B cell (primary cell): ENCODE data around the gene FBXW4. TPM values are rescaled to one million over a fixed set of nuclear protein-coding genes. Genes with fewer than 3 reads are reported as not detected.

Experiments used
- ATAC-seq: fragments of 200-7000 bp; cut with Tn5 transposase; one replicate; pipeline ENCODE4 v1.10.0; 2021; ENCODE audit warnings: low read depth, mild to moderate bottlenecking, moderate number of reproducible peaks, moderate library complexity
- CTCF ChIA-PET: fragments of 350-600 bp; sonication (Branson Sonifier 250); formaldehyde crosslinking; loops from one replicate; lab custom pipeline; 2021; ENCODE audit warnings: antibody characterized with exemption, inconsistent platforms; lab: Charles Lee
- POLR2A ChIA-PET: fragments of 350-600 bp; sonication (Branson Sonifier 250); formaldehyde crosslinking; loops from one replicate; lab custom pipeline; 2021; ENCODE audit warnings: antibody characterized with exemption; lab: Charles Lee
- DNase-seq: peaks from one replicate; pipeline ENCODE4 v3.0.0; 2013
- H2AFZ ChIP-seq: 2 replicates; pipeline ENCODE4 v1.6.1; 2012; ENCODE audit warnings: mild to moderate bottlenecking, low read depth, low read length; ENCODE audit not compliant: insufficient read depth, poor library complexity, severe bottlenecking
- H3K27ac ChIP-seq, 2 donors: 1 replicate in 1 of 2; 2 replicates in 1 of 2; pipeline ENCODE4 v1.5.1; 2012 to 2013; ENCODE audit warnings: low read length in 2 of 2, mild to moderate bottlenecking in 2 of 2, moderate library complexity in 1 of 2
- H3K27me3 ChIP-seq, 4 experiments: fragments of 200-600 bp in 1 of 4; sonication (generic) in 1 of 4; replicated peaks in 1 of 4; 1 replicate in 2 of 4; 2 replicates in 2 of 4; pipeline versions ENCODE4 v1.6.1 to v1.7.0; 2013 to 2016; ENCODE audit warnings: low read length in 3 of 4, mild to moderate bottlenecking in 2 of 4, mixed read lengths in 1 of 4, moderate library complexity in 1 of 4; ENCODE audit not compliant: insufficient read depth in 4 of 4, control insufficient read depth in 3 of 4; ENCODE audit errors: control extremely low read depth in 1 of 4
- H3K36me3 ChIP-seq, 2 experiments: replicated peaks in 1 of 2; 1 replicate in 1 of 2; 2 replicates in 1 of 2; pipeline versions ENCODE4 v1.6.1 to v1.7.1; 2013; ENCODE audit warnings: low read length in 1 of 2; ENCODE audit not compliant: insufficient read depth in 2 of 2, control insufficient read depth in 1 of 2; ENCODE audit errors: control extremely low read depth in 1 of 2, extremely low read depth in 1 of 2
- H3K4me1 ChIP-seq, 2 donors: fragments of 200-600 bp in 1 of 2; sonication (generic) in 1 of 2; 1 replicate in 1 of 2; 2 replicates in 1 of 2; pipeline versions ENCODE4 v1.5.1 to v1.6.1; 2013 to 2017; ENCODE audit warnings: low read length in 2 of 2; ENCODE audit not compliant: control insufficient read depth in 2 of 2, insufficient read depth in 2 of 2
- H3K4me2 ChIP-seq: replicated peaks from 2 replicates; pipeline ENCODE3; 2012; ENCODE audit warnings: mild to moderate bottlenecking, low read depth, low read length; ENCODE audit not compliant: poor library complexity, severe bottlenecking
- H3K4me3 ChIP-seq, 5 experiments: fragments of 200-600 bp in 1 of 5; sonication (generic) in 1 of 5; 1 replicate in 3 of 5; 2 replicates in 2 of 5; pipeline versions ENCODE4 v1.5.1 to v1.7.0; 2011 to 2016; ENCODE audit warnings: low read length in 4 of 5, mild to moderate bottlenecking in 4 of 5, low read depth in 2 of 5, control low read depth in 1 of 5, moderate library complexity in 1 of 5; ENCODE audit not compliant: insufficient read depth in 1 of 5; ENCODE audit errors: control extremely low read depth in 1 of 5, extremely low read depth in 1 of 5
- H3K79me2 ChIP-seq: fragments of 200-600 bp; sonication (generic); one replicate; pipeline ENCODE4 v1.6.0; 2016; ENCODE audit warnings: low read length; ENCODE audit not compliant: control insufficient read depth, insufficient read depth
- H3K9ac ChIP-seq: fragments of 200-600 bp; sonication (generic); 2 replicates; pipeline ENCODE4 v1.6.1; 2017; ENCODE audit warnings: mild to moderate bottlenecking, low read length, moderate library complexity
- H3K9me3 ChIP-seq, 3 donors: one replicate each; pipeline versions ENCODE4 v1.6.1 to v1.7.1; 2013; ENCODE audit warnings: low read length in 2 of 3; ENCODE audit not compliant: control insufficient read depth in 2 of 3, insufficient read depth in 1 of 3; ENCODE audit errors: control extremely low read depth in 1 of 3
- H4K20me1 ChIP-seq: 2 replicates; pipeline ENCODE4 v1.6.0; 2012; ENCODE audit warnings: mild to moderate bottlenecking, low read length; ENCODE audit not compliant: insufficient read depth, control insufficient read depth, poor library complexity, severe bottlenecking
- H3K27ac Mint-ChIP-seq: one replicate; pipeline ENCODE4 v1.8.0; 2021; ENCODE audit warnings: mixed read lengths
- H3K27me3 Mint-ChIP-seq: one replicate; pipeline ENCODE4 v1.8.0; 2021; ENCODE audit warnings: mixed read lengths
- H3K4me1 Mint-ChIP-seq: one replicate; pipeline ENCODE4 v1.8.0; 2021; ENCODE audit warnings: mixed read lengths
- H3K4me3 Mint-ChIP-seq: one replicate; pipeline ENCODE4 v1.8.0; 2021; ENCODE audit warnings: mixed read lengths
- H3K9me3 Mint-ChIP-seq: one replicate; pipeline ENCODE4 v1.8.0; 2022; ENCODE audit warnings: mixed read lengths; ENCODE audit not compliant: insufficient read depth
- CTCF ChIP-seq: fragments of 200-600 bp; IDR thresholded peaks from one replicate; pipeline ENCODE4 v1.8.0; 2022; ENCODE audit warnings: antibody characterized with exemption, mild to moderate bottlenecking
- EZH2 ChIP-seq: IDR thresholded peaks from 2 replicates; pipeline ENCODE4 v1.6.1; 2012; ENCODE audit warnings: borderline replicate concordance, low read depth, mild to moderate bottlenecking, moderate library complexity, low read length; ENCODE audit not compliant: insufficient read depth, poor library complexity, severe bottlenecking
- WGBS: methylation state at CpG from one replicate; pipeline ENCODE4 v1.1.5; 2013; ENCODE audit warnings: missing lambda C conversion rate; ENCODE audit not compliant: insufficient coverage; 5-methylcytosine and 5-hydroxymethylcytosine counted together
- intact Hi-C: fragments of 100-400 bp; cut with micrococcal nuclease; formaldehyde crosslinking; loops from one replicate; pipeline ENCODE4 v1.10.0; 2022
- polyA plus RNA-seq: library from polyadenylated mRNA; depleted of rRNA; stranded (reverse); fragments of >200 nt; gene quantifications from 2 replicates; pipeline ENCODE4 v1.2.3, GENCODE V29; 2012
- total RNA-seq, 2 donors: library from RNA; stranded (reverse); fragments of 120-200 nt in 1 of 2; gene quantifications; 1 replicate in 1 of 2; 2 replicates in 1 of 2; pipeline versions ENCODE4 v1.2.3 to v1.2.4, GENCODE V29; 2013 to 2022

The FBXW4 gene
- total and polyA plus RNA-seq, 2 donors (not counting 1 experiment from before 2014, with no cell fraction given): 72.9 to 99.6 TPM

GRCh38 chr10:101646364-101646763 is 48.6 kb downstream of the FBXW4 start:
- no peak overlapping the region for H3K9ac ChIP-seq
- H2AFZ ChIP-seq: no peak overlapping the region
- ChIA-PET CTCF (no interaction called here), POLR2A (no interaction called here)
- Mint-ChIP-seq H3K27ac (no peak overlapping the region), H3K4me3 (no peak overlapping the region), H3K9me3 (no peaks in the 10 kb centered on the region), H3K27me3 (no peaks in the 10 kb centered on the region), H3K4me1 (no peaks in the 10 kb centered on the region)
- DNase-seq: no peak
- no peaks in the 10 kb centered on the region for H3K4me1 ChIP-seq
- H3K36me3 ChIP-seq: peaks cover 0 to 71% of the 10 kb centered on the region in 2 experiments
- peaks cover 50% of the 10 kb centered on the region for H3K79me2 ChIP-seq
- no peaks in the 10 kb centered on the region for H3K27me3 ChIP-seq
- H3K9me3 ChIP-seq: no peaks in the 10 kb centered on the region
- WGBS: 100% methylated on average over 6 of the region's 6 CpGs
- H3K27ac ChIP-seq: no peak overlapping the region
- intact Hi-C loops: no loop called here
- H3K4me3 ChIP-seq: no peak overlapping the region
- H3K4me2 ChIP-seq: no peak overlapping the region
- TF ChIP-seq CTCF: no peak
- no peak for TF ChIP-seq EZH2
- H4K20me1 ChIP-seq: peaks cover 58% of the 10 kb centered on the region
- no peak for ATAC-seq

GRCh38 chr10:101645659-101646058 is 49.3 kb downstream of the FBXW4 start:
- no peak for TF ChIP-seq CTCF
- no peak for TF ChIP-seq EZH2
- Histone ChIP-seq H3K4me3 (no peak overlapping the region), H4K20me1 (peaks cover 51% of the 10 kb centered on the region), H2AFZ (no peak overlapping the region), H3K4me1 (no peaks in the 10 kb centered on the region), H3K36me3 (peaks cover 0 to 67% of the 10 kb centered on the region in 2 experiments), H3K27ac (no peak overlapping the region), H3K27me3 (no peaks in the 10 kb centered on the region), H3K9ac (no peak overlapping the region), H3K79me2 (peaks cover 49% of the 10 kb centered on the region), H3K9me3 (no peaks in the 10 kb centered on the region), H3K4me2 (no peak overlapping the region)
- Mint-ChIP-seq H3K4me1 (no peaks in the 10 kb centered on the region), H3K4me3 (no peak overlapping the region), H3K9me3 (no peaks in the 10 kb centered on the region), H3K27ac (no peak overlapping the region), H3K27me3 (no peaks in the 10 kb centered on the region)
- ATAC-seq (no peak), DNase-seq (no peak)
- intact Hi-C loops: no loop called here
- CTCF ChIA-PET: no interaction called here
- POLR2A ChIA-PET: no interaction called here
- WGBS: 86% methylated on average over 1 of the region's 1 CpG
